ENCODE measurements around the gene SLCO4C1. TPM values are rescaled to one million over a fixed set of nuclear protein-coding genes. Genes with fewer than 3 reads are reported as not detected.

SLCO4C1 gene
- total RNA-seq, 1 donor from 2014 or later, result under 0.01 TPM

DNA sequence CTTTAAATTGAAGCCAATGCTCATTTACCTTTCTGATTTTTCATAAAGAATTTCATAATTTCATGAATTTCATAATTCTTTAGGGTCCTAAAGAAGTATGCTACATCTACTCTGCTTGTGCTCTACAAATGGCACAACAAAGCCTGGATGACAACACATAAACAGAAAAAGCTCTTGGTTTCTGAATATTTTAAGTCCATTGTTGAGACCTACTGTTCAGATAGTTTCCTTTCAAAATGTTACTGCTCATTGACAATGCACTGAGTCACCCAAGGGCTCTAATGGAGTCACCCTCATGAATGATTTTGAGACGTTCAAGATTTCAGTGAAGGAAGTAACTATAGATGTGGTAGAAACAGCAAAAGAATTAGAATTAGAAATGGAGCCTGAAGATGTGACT lies 74.1 kb downstream of the SLCO4C1 start:
- TF ChIP-seq, protein P1, sequence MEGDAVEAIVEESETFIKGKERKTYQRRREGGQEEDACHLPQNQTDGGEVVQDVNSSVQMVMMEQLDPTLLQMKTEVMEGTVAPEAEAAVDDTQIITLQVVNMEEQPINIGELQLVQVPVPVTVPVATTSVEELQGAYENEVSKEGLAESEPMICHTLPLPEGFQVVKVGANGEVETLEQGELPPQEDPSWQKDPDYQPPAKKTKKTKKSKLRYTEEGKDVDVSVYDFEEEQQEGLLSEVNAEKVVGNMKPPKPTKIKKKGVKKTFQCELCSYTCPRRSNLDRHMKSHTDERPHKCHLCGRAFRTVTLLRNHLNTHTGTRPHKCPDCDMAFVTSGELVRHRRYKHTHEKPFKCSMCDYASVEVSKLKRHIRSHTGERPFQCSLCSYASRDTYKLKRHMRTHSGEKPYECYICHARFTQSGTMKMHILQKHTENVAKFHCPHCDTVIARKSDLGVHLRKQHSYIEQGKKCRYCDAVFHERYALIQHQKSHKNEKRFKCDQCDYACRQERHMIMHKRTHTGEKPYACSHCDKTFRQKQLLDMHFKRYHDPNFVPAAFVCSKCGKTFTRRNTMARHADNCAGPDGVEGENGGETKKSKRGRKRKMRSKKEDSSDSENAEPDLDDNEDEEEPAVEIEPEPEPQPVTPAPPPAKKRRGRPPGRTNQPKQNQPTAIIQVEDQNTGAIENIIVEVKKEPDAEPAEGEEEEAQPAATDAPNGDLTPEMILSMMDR (IDR thresholded peaks at IDR 0.05; ENCODE audit: insufficient read depth, low read length, severe bottlenecking), result no peak
- no peak for FAIRE-seq
- no peaks in the 10 kb centered on the region for H3K27me3 ChIP-seq (ENCODE audit: control insufficient read depth, insufficient read depth, low read length)
- no peak for DNase-seq (ENCODE audit: low read depth)
- H3K4me3 ChIP-seq (ENCODE audit: low read depth, low read length), result no peak overlapping the region
- H3K36me3 ChIP-seq (ENCODE audit: control insufficient read depth, insufficient read depth, low read length), result no peaks in the 10 kb centered on the region

DNA sequence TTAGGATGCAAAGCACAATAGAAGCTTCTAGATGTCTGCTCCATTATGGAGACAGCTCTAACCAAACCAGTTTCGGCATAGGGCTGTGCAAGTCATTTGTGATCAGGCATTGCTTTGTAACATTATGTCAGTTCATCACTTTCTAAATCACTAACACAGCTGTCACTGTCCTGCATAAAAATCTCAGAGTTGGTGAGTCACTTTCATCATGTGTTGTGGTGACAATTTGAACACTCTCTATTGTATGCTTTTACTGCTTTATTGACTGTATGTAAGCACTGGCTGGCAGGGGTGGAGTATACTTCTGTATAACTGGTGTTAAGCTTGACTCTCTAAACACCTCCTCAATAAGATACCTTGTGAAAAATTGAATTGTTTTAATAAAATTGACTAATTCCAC lies 77.9 kb downstream of the SLCO4C1 start:
- Histone ChIP-seq H3K4me3 (ENCODE audit: low read depth, low read length) (no peak overlapping the region), H3K27me3 (ENCODE audit: control insufficient read depth, insufficient read depth, low read length) (no peaks in the 10 kb centered on the region), H3K36me3 (ENCODE audit: control insufficient read depth, insufficient read depth, low read length) (no peaks in the 10 kb centered on the region)
- DNase-seq (ENCODE audit: low read depth) (no peak), FAIRE-seq (no peak)
- TF ChIP-seq, protein P1 (IDR thresholded peaks at IDR 0.05; ENCODE audit: insufficient read depth, low read length, severe bottlenecking), result no peak

DNA sequence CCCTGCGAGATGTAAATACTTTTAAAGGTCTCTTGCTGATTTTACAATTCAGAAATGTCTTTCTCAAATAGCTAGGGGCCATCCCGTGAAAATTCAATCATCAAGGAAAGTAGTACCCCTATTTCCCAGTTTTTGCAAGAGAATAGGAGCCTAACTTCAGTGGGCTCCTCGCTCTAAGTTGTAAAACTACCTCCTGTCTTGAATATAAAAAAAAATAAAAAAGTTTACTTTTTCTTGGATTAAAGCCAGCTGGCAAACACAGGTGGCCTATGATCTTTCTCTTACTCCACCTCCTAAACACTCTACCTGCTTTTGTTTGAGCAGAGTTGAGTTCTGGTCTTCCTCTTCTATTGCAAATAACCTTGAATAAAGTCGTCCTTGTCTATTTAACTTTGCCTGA lies 79.4 kb downstream of the SLCO4C1 start:
- FAIRE-seq, result no peak
- TF ChIP-seq, protein P1 (IDR thresholded peaks at IDR 0.05; ENCODE audit: insufficient read depth, low read length, severe bottlenecking), result no peak
- Histone ChIP-seq H3K36me3 (ENCODE audit: control insufficient read depth, insufficient read depth, low read length) (no peaks in the 10 kb centered on the region), H3K4me3 (ENCODE audit: low read depth, low read length) (no peak overlapping the region), H3K27me3 (ENCODE audit: control insufficient read depth, insufficient read depth, low read length) (no peaks in the 10 kb centered on the region)
- DNase-seq (ENCODE audit: low read depth), result no peak

DNA sequence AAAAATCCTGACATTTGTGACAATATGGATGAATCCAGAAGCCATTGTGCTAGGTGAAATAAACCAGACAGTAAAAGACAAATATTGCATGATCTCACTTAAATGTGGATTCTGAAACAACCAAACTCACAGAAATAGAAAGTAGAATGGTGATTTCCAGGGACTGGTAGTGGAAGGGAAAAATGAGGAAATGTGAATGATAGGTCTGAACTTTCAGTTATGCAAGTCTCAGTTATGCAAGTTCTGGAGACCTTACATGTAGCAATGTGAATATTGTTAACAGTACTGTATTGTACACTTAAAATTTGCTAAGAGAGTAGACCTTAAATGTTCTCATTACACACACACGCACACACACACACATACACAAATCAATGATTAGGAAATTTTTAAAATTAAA lies 84.9 kb downstream of the SLCO4C1 start:
- DNase-seq (ENCODE audit: low read depth), result no peak
- no peak for FAIRE-seq
- H3K36me3 ChIP-seq (ENCODE audit: control insufficient read depth, insufficient read depth, low read length), result no peaks in the 10 kb centered on the region
- no peaks in the 10 kb centered on the region for H3K27me3 ChIP-seq (ENCODE audit: control insufficient read depth, insufficient read depth, low read length)
- no peak overlapping the region for H3K4me3 ChIP-seq (ENCODE audit: low read depth, low read length)
- TF ChIP-seq, protein P1 (IDR thresholded peaks at IDR 0.05; ENCODE audit: insufficient read depth, low read length, severe bottlenecking), result no peak

DNA sequence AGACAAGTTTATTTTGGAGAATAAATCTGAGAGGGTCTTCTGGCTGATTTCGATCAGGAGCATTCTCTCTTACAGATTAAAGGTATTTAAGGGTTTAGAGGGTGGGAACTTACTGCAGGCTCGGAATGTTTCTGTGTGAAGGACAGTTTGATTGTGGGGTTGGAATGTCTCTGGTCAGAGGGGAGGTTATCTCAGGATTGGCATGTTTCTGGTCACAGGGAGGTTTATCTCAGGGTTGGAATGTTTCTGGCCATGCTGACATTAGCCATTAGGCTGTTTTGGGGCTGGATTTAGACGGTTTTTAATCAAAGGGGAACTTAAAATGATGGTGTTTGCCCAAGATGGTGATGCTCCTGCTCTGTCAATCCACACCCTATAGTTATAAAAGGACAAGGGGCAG lies 95.2 kb downstream of the SLCO4C1 start:
- Histone ChIP-seq H3K36me3 (ENCODE audit: control insufficient read depth, insufficient read depth, low read length) (no peaks in the 10 kb centered on the region), H3K27me3 (ENCODE audit: control insufficient read depth, insufficient read depth, low read length) (no peaks in the 10 kb centered on the region), H3K4me3 (ENCODE audit: low read depth, low read length) (no peak overlapping the region)
- FAIRE-seq (no peak), DNase-seq (ENCODE audit: low read depth) (no peak)
- TF ChIP-seq, protein P1 (IDR thresholded peaks at IDR 0.05; ENCODE audit: insufficient read depth, low read length, severe bottlenecking), result no peak

DNA sequence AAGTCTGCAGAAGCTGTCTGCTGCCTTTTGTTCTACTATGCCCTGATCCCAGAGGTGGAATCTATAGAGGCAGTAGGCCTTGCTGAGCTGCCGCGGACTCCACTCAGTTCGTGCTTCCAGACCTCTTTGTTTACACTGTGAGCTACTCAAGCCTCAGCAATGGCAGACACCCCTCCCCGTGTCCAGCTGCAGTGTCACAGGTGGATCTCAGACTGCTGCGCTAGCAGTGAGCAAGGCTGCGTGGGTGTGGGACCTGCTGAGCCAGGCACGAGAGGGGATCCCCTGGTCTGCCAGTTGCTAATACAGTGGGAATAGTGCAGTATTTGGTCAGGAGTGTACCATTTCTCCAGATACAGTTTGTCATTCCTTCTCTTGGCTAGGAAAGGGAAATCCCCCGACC lies 99.6 kb downstream of the SLCO4C1 start:
- Histone ChIP-seq H3K4me3 (ENCODE audit: low read depth, low read length) (no peak overlapping the region), H3K36me3 (ENCODE audit: control insufficient read depth, insufficient read depth, low read length) (no peaks in the 10 kb centered on the region), H3K27me3 (ENCODE audit: control insufficient read depth, insufficient read depth, low read length) (no peaks in the 10 kb centered on the region)
- DNase-seq (ENCODE audit: low read depth) (no peak), FAIRE-seq (no peak)
- TF ChIP-seq, protein P1 (IDR thresholded peaks at IDR 0.05; ENCODE audit: insufficient read depth, low read length, severe bottlenecking), result no peak
